HG03103 (cell line): ENCODE data around the gene PHPT1.

Experiments used
- ATAC-seq: cut with Tn5 transposase; IDR thresholded peaks from one replicate; pipeline ENCODE4 v1.9.1; 2021; ENCODE audit warnings: low read depth; ENCODE audit not compliant: unreplicated experiment

Gene PHPT1

DNA sequence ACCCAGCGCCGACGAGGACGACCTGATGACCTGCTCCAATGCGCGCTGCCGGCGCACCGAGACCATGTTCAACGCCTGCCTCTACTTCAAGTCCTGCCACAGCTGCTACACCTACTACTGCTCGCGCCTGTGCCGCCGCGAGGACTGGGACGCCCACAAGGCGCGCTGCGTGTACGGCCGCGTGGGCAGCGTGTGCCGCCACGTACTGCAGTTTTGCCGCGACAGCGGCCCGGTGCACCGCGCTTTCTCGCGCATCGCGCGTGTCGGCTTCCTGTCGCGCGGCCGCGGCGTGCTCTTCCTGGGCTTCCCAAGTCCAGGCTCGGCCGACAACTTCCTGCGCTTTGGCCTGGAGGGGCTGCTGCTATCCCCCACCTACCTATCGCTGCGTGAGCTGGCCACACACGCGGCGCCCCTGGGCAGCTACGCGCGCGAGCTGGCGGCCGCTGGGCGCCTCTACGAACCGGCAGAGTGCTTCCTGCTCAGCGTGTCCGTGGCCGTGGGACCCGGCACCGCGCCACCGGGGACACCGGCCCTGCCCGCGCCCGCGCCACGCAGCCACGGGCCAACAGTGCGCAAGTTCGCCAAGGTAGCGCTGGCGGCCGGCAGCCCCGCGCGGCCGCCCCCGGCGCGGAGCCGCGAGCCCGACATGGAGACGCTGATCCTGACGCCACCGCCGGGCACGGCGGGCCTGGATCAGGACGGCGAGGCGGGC, 2.7 kb upstream of the PHPT1 start:
- no peak for ATAC-seq

DNA sequence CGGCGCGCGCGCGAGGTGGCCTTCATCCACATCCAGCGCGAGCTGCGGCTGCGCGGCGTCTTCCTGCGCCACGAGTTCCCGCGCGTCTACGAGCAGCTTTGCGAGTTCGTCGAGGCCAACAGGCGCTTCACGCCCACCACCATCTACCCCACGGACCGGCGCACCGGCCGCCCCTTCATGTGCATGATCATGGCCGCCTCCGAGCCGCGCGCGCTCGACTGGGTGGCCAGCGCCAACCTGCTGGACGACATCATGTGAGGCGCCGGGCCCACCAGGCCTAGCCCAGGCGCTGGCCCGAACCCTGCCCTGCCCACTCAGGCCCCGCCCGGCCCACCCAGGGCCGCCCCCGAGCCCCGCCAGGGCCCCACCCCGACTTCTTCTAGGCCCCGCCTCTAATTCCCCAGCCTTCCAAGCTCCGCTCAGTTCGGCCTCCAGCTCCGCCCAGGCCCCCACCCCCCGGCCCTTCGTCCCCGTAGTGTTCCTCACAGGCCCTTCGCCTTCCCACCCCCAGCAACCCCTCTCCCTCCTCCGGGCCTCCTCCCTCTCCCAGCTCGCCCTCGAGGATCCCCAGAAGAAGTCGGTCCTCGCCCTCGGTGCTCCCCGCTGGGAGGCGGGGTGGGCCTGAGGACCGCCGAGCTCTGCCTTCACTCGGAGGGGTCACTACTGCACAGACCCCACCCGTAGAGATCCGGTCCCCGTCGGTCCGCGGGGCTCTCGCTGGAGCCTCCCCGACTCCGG, 2.0 kb upstream of the PHPT1 start:
- ATAC-seq = no peak

GRCh38 chr9:136847826-136848392, 1.3 kb upstream of the PHPT1 start:
- no peak for ATAC-seq

DNA sequence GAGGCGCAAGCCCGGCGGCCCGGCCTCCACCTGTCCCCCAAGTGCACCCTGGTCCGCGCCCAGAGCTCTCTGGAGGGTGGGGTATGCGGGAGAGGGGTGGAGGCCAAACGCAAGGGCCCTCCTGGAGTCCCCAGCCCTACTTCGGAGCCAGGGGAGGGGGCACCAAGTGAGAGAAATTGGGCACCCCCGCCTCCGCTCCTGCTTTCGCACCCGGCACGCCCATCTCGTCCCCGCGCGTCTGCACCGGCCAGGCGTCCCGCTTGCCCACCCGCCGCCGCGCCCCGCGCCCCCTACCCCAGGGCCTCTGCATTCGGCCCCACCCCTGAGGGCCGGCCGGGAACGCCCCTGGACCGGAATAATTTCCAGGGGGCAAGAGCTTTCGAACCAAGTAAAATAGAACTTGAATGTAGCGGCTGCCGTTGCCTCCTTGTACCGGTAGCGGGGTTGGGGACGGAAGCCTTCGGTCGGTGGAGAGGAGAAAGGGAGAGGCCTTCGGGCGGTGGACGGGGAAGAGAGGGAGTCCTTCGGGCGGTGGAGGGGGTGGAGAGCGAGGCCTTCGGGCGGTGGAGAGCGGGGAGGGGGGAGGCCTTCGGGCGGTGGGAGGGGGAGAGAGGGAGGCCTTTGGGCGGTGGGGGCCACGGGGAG, 694 bp upstream of the PHPT1 start:
- no peak for ATAC-seq

GRCh38 chr9:136849960-136850865, 1.0 kb downstream of the PHPT1 start:
- ATAC-seq = no peak

- no peak for ATAC-seq
Measured at GRCh38 chr9:136850866-136851775, 1.9 kb downstream of the PHPT1 start.

GRCh38 chr9:136851941-136852663, 2.9 kb downstream of the PHPT1 start, which contains the start of gene MAMDC4:
Gene MAMDC4 (plus strand): TSS chr9:136852346. CDS start chr9:136852417, 71 bp downstream.
- ATAC-seq = no peak

DNA sequence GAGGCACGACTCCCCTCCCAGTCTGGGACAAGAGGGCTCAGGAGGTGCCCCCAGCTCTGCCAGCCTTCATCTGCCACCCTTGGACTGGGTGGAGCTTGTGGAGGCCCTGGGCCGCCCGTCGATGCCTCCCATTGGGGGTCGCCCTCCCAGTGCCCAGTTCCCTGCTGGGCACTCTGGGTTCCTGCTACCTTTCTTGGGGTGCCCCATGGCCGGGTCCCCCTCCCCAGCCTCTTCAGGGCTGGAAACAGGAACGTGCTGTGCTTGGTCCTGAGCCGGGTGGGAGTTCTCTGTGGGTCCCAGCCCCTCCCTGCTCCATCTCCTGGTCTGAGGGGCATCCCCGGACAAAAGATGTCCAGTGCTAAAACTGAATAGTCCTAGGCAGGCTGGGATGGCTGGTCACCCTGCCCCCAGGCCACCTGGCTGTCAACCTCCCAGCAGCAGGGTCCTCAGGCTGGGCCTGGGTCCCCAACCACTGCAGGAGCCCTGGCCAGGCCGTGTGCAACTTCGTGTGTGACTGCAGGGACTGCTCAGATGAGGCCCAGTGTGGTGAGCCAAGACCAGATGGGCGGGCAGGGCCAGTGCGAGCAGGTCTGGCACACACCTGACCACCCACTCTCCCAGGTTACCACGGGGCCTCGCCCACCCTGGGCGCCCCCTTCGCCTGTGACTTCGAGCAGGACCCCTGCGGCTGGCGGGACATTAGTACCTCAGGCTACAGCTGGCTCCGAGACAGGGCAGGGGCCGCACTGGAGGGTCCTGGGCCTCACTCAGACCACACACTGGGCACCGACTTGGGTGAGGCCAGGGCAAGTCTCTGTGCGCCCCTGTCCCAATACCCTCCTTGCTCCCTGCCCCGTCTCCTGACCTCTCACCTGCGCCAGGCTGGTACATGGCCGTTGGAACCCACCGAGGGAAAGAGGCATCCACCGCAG, 3.7 kb downstream of the PHPT1 start:
- ATAC-seq = no peak

- ATAC-seq = no peak
Measured at GRCh38 chr9:136853596-136854112, 4.4 kb downstream of the PHPT1 start.

DNA sequence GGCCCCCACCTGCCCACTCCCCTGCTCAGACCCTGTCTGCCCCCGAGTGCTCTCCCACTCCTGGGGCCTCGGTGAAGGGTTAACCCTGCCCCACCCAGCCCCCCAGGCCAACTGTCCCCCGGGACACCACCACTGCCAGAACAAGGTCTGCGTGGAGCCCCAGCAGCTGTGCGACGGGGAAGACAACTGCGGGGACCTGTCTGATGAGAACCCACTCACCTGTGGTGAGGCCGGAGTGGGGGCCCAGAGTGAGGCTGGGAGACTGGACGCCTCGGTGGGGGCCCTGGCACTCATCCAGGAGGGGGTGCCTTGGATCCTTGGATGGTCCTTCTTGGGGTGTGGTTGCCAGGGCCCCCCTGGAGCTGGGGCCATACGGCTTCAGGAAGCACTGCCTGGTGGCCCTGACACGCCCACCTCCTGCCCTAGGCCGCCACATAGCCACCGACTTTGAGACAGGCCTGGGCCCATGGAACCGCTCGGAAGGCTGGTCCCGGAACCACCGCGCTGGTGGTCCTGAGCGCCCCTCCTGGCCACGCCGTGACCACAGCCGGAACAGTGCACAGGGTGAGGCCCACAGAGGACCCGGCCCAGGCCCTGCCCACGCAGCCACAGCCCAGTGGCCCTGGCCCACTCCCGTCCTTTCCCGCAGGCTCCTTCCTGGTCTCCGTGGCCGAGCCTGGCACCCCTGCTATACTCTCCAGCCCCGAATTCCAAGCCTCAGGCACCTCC, 5.1 kb downstream of the PHPT1 start:
- ATAC-seq = no peak

- no peak for ATAC-seq
Measured at GRCh38 chr9:136854842-136855460, 5.7 kb downstream of the PHPT1 start.

GRCh38 chr9:136855461-136856078, 6.4 kb downstream of the PHPT1 start:
- no peak for ATAC-seq

DNA sequence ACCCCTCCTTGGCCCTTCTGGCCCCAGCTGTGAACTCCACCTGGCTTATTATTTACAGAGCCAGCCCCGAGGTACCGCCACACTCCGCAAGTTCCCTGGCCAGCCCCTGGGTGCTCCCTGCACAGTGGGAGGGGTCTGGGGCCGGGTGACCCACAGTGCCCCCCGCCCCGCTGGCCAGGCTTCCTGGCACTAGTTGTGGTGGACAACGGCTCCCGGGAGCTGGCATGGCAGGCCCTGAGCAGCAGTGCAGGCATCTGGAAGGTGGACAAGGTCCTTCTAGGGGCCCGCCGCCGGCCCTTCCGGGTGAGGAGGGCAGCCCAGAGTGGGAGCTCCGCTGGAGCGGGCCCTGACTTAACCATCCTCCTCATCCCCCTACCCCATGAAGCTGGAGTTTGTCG, 6.9 kb downstream of the PHPT1 start:
- no peak for ATAC-seq

DNA sequence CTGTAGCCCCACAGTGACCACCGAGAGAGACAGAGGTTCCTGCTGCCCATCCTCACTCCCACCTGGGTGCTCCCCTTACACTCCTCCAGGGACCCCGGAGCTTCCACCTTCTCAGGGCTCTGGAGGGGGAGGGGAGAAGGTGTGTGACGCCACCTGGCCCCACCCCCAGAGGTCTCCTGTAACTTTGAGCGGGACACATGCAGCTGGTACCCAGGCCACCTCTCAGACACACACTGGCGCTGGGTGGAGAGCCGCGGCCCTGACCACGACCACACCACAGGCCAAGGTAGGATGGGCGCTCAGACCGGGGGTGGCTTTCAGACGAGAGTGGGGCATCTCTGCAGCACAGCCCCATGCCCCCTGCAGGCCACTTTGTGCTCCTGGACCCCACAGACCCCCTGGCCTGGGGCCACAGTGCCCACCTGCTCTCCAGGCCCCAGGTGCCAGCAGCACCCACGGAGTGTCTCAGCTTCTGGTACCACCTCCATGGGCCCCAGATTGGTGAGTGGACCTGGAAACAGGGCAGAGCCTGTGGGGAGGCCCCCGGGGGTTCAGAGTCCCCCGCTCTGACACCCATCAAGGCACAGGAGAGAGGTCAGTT, 7.4 kb downstream of the PHPT1 start:
- no peak for ATAC-seq

- no peak for ATAC-seq
Measured at GRCh38 chr9:136857166-136857565, 8.0 kb downstream of the PHPT1 start.
